Astrocyte (in vitro differentiated cells and primary cell): ENCODE data around the gene COX19. TPM values are rescaled to one million over a fixed set of nuclear protein-coding genes. Genes with fewer than 3 reads are reported as not detected.
"Not testable (repeated sequence)": the region's sequence is repeated elsewhere in the genome, so short reads cannot be mapped to it uniquely, and the experiment has no call there.

Experiments
- DNase-seq: peaks from one replicate; pipeline ENCODE4 v3.0.0-alpha.2; 2010; ENCODE audit warnings: low read depth
- FAIRE-seq: peaks from 2 replicates; lab custom pipeline; 2011; peaks lifted over from hg19 to GRCh38; lab: Jason Lieb, UNC
- H2AFZ ChIP-seq: 2 replicates; pipeline ENCODE4 v1.6.0; 2012; ENCODE audit warnings: low read depth, low read length, inconsistent platforms
- H3K27ac ChIP-seq: 2 replicates; pipeline ENCODE4 v1.5.1; 2011; ENCODE audit warnings: low read depth, low read length, inconsistent platforms
- H3K27me3 ChIP-seq: 2 replicates; pipeline ENCODE4 v1.6.0; 2011; ENCODE audit warnings: low read length, inconsistent platforms; ENCODE audit not compliant: insufficient read depth
- H3K36me3 ChIP-seq: 2 replicates; pipeline ENCODE4 v1.5.1; 2011; ENCODE audit warnings: low read length, inconsistent platforms; ENCODE audit not compliant: insufficient read depth
- H3K4me1 ChIP-seq: 2 replicates; pipeline ENCODE4 v1.5.1; 2011; ENCODE audit warnings: low read length, inconsistent platforms; ENCODE audit not compliant: insufficient read depth
- H3K4me2 ChIP-seq: 2 replicates; pipeline ENCODE4 v1.6.0; 2012; ENCODE audit warnings: low read length, inconsistent platforms
- H3K4me3 ChIP-seq: 2 replicates; pipeline ENCODE4 v1.5.1; 2011; ENCODE audit warnings: low read depth, mild to moderate bottlenecking, low read length, inconsistent platforms; ENCODE audit not compliant: insufficient read depth
- H3K79me2 ChIP-seq: 2 replicates; pipeline ENCODE4 v1.6.0; 2012; ENCODE audit warnings: mild to moderate bottlenecking, low read length, inconsistent platforms; ENCODE audit not compliant: insufficient read depth
- H3K9ac ChIP-seq: 2 replicates; pipeline ENCODE4 v1.6.0; 2012; ENCODE audit warnings: mild to moderate bottlenecking, low read length, inconsistent platforms
- H3K9me3 ChIP-seq: 2 replicates; pipeline ENCODE4 v1.5.1; 2012; ENCODE audit warnings: low read depth, mild to moderate bottlenecking, low read length, inconsistent platforms; ENCODE audit not compliant: insufficient read depth
- H4K20me1 ChIP-seq: 2 replicates; pipeline ENCODE4 v1.6.0; 2012; ENCODE audit warnings: low read length, inconsistent platforms; ENCODE audit not compliant: insufficient read depth
- H3K27ac Mint-ChIP-seq: one replicate; pipeline ENCODE4 v1.8.0; 2021; ENCODE audit warnings: mild to moderate bottlenecking, mixed read lengths; ENCODE audit not compliant: unreplicated experiment
- H3K27me3 Mint-ChIP-seq: one replicate; pipeline ENCODE4 v1.8.0; 2021; ENCODE audit warnings: low read depth, mixed read lengths; ENCODE audit not compliant: unreplicated experiment
- H3K36me3 Mint-ChIP-seq: one replicate; pipeline ENCODE4 v1.8.0; 2021; ENCODE audit warnings: low read depth, mixed read lengths; ENCODE audit not compliant: unreplicated experiment
- H3K4me1 Mint-ChIP-seq: one replicate; pipeline ENCODE4 v1.8.0; 2021; ENCODE audit warnings: low read depth, mixed read lengths; ENCODE audit not compliant: unreplicated experiment
- H3K4me3 Mint-ChIP-seq: one replicate; pipeline ENCODE4 v1.8.0; 2021; ENCODE audit warnings: mild to moderate bottlenecking, moderate library complexity, mixed read lengths; ENCODE audit not compliant: unreplicated experiment
- H3K9me3 Mint-ChIP-seq: one replicate; pipeline ENCODE4 v1.8.0; 2021; ENCODE audit warnings: mild to moderate bottlenecking, mixed read lengths; ENCODE audit not compliant: unreplicated experiment
- CTCF ChIP-seq: IDR thresholded peaks from 2 replicates; pipeline ENCODE4 v1.5.1; 2011; ENCODE audit warnings: low read depth, mild to moderate bottlenecking, inconsistent platforms, low read length, moderate library complexity; ENCODE audit not compliant: insufficient read depth
- EZH2 ChIP-seq: IDR thresholded peaks from 2 replicates; pipeline ENCODE4 v1.6.1; 2012; ENCODE audit warnings: mild to moderate bottlenecking, low read length, inconsistent platforms; ENCODE audit not compliant: insufficient read depth
- total RNA-seq: library from RNA; stranded (reverse); gene quantifications from 2 replicates; pipeline ENCODE4 v1.2.1, GENCODE V29; 2021

COX19 gene
- total RNA-seq, 1 donor from 2014 or later = 13.4 TPM

GRCh38 chr7:944744-945143 lies 30.6 kb downstream of the COX19 start:
- Mint-ChIP-seq H3K27ac (no peak overlapping the region), H3K4me3 (no peak overlapping the region), H3K4me1 (no peaks in the 10 kb centered on the region), H3K9me3 (peaks cover 11% of the 10 kb centered on the region), H3K27me3 (peaks cover 25% of the 10 kb centered on the region), H3K36me3 (peaks cover 3% of the 10 kb centered on the region)
- Histone ChIP-seq H3K4me3 (no peak overlapping the region), H3K79me2 (no peaks in the 10 kb centered on the region), H3K4me1 (no peaks in the 10 kb centered on the region), H3K9ac (no peak overlapping the region), H2AFZ (no peak overlapping the region), H4K20me1 (no peaks in the 10 kb centered on the region), H3K4me2 (no peak overlapping the region), H3K27me3 (peaks cover 8% of the 10 kb centered on the region), H3K9me3 (peaks cover 4% of the 10 kb centered on the region), H3K36me3 (no peaks in the 10 kb centered on the region), H3K27ac (no peak overlapping the region)
- no peak for FAIRE-seq
- no peak for TF ChIP-seq EZH2
- DNase-seq = no peak

- DNase-seq, H3K4me3 ChIP-seq, H3K4me2 ChIP-seq, H3K79me2 ChIP-seq, H3K27ac ChIP-seq, H3K4me3 Mint-ChIP-seq, H3K9me3 ChIP-seq, H3K4me1 Mint-ChIP-seq, H3K27ac Mint-ChIP-seq, H4K20me1 ChIP-seq, H3K9ac ChIP-seq, FAIRE-seq, H3K36me3 ChIP-seq, H2AFZ ChIP-seq, H3K4me1 ChIP-seq, H3K27me3 ChIP-seq, H3K36me3 Mint-ChIP-seq: not testable (repeated sequence)
- peaks cover 11% of the 10 kb centered on the region for H3K9me3 Mint-ChIP-seq
- H3K27me3 Mint-ChIP-seq = peaks cover 24% of the 10 kb centered on the region
These were observed 31.6 kb downstream of the COX19 start for GRCh38 chr7:943793-944192.

- Histone ChIP-seq H3K36me3 (no peaks in the 10 kb centered on the region), H3K4me3 (no peak overlapping the region), H3K4me2 (no peak overlapping the region), H3K9ac (no peak overlapping the region), H3K9me3 (peaks cover 4% of the 10 kb centered on the region), H2AFZ (no peak overlapping the region), H4K20me1 (no peaks in the 10 kb centered on the region), H3K79me2 (no peaks in the 10 kb centered on the region), H3K27me3 (peaks cover 8% of the 10 kb centered on the region), H3K4me1 (no peaks in the 10 kb centered on the region), H3K27ac (no peak overlapping the region)
- Mint-ChIP-seq H3K4me1 (peaks cover 6% of the 10 kb centered on the region), H3K36me3 (peaks cover 6% of the 10 kb centered on the region), H3K27ac (no peak overlapping the region), H3K9me3 (peaks cover 11% of the 10 kb centered on the region), H3K27me3 (peaks cover 20% of the 10 kb centered on the region), H3K4me3 (no peak overlapping the region)
- no peak for FAIRE-seq
- TF ChIP-seq CTCF (no peak), EZH2 (no peak)
- DNase-seq = no peak
These were observed 34.5 kb downstream of the COX19 start for GRCh38 chr7:940599-941408.
